ENCODE data around the gene HNRNPA0. TPM values are rescaled to one million over a fixed set of nuclear protein-coding genes. Genes with fewer than 3 reads are reported as not detected.

The HNRNPA0 gene
- total and polyA plus RNA-seq, 9 of the 15 experiments (the other 6 are each of a cell fraction or from before 2014, with no cell fraction given), result 5.0 to 33.3 (median 10.7) TPM

DNA sequence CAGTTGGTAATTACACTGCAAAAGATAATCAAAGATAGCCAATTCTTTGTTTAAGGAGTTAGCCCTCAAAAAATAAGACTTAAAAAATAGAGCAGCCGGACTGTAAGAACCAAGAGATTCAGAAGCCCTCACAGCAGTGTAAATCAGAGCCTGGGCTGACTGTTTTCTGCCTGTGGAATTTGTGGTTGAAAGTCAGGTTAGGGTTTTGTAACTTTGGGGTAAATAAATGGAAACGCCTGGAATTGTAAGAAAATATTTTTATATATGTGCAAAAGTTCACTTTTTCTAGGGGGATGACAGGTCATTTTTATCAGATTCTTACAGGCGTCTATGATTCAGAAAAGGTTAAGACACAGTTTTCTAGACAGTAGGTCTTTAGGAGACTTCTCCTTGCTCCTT, 53.9 kb downstream of the HNRNPA0 start (continued):
- no peak for TF ChIP-seq GABPB1 (CRISPR knock-in tag; IDR thresholded peaks at IDR 0.05)
- TF ChIP-seq, protein P1, sequence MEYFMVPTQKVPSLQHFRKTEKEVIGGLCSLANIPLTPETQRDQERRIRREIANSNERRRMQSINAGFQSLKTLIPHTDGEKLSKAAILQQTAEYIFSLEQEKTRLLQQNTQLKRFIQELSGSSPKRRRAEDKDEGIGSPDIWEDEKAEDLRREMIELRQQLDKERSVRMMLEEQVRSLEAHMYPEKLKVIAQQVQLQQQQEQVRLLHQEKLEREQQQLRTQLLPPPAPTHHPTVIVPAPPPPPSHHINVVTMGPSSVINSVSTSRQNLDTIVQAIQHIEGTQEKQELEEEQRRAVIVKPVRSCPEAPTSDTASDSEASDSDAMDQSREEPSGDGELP (CRISPR knock-in tag; IDR thresholded peaks at IDR 0.05; ENCODE audit: borderline replicate concordance), result no peak
- TF ChIP-seq, protein P2, sequence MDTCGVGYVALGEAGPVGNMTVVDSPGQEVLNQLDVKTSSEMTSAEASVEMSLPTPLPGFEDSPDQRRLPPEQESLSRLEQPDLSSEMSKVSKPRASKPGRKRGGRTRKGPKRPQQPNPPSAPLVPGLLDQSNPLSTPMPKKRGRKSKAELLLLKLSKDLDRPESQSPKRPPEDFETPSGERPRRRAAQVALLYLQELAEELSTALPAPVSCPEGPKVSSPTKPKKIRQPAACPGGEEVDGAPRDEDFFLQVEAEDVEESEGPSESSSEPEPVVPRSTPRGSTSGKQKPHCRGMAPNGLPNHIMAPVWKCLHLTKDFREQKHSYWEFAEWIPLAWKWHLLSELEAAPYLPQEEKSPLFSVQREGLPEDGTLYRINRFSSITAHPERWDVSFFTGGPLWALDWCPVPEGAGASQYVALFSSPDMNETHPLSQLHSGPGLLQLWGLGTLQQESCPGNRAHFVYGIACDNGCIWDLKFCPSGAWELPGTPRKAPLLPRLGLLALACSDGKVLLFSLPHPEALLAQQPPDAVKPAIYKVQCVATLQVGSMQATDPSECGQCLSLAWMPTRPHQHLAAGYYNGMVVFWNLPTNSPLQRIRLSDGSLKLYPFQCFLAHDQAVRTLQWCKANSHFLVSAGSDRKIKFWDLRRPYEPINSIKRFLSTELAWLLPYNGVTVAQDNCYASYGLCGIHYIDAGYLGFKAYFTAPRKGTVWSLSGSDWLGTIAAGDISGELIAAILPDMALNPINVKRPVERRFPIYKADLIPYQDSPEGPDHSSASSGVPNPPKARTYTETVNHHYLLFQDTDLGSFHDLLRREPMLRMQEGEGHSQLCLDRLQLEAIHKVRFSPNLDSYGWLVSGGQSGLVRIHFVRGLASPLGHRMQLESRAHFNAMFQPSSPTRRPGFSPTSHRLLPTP (IDR thresholded peaks at IDR 0.05; ENCODE audit: borderline replicate concordance, extremely low read depth, insufficient read length), result no peak

DNA sequence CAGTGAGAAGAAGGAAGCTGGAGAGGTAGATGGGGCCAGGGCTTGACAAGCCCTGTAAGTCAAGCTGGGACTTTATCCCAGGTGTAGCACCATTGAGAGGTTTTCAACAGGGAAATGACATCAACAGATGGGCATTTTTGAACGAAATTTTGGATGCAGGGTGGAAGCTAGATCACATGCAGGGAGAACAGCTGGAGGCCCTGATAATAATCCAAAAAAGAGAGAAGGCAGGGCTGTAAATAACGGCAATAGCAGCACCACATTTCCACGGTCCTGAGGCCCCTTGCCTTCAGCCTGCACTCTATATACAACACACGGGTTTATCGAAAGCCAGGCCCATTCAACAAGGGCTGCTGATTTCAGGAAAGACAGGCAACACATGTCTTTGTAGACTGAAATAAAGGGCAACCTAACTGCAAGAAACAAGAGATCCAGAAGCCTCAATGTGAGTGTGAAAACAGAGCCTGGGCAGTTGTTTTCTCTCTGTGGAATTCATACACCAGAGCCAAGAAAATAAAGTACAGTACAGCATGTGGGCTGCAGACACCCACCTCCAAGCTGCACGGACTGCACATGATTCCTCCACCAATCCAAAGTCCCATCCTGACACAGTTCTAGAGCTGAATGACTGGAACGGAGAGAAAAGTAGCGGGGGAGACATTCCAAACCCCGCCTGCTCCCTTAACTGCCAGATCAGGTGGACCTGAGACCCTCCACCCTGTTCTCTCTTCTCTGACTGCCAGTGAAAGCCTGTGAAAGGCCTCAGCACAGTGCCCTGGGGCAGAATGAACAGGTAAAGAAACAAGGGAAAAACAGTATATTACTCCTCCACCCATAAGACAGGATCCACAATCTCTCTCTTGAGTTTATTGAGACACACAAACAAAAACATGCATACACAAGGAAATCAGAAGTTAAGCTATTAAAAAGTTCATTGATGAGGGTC, 54.6 kb downstream of the HNRNPA0 start:
- Histone ChIP-seq H3K27ac (ENCODE audit: extremely low read depth, low read depth, low read length) (no peak overlapping the region), H2AFZ (ENCODE audit: low read depth, low read length) (no peak overlapping the region), H3K27me3 (ENCODE audit: control insufficient read depth in 2 of 2, insufficient read depth in 2 of 2, low read length in 2 of 2) (peaks cover 0 to 19% of the 10 kb centered on the region in 2 experiments; a peak in 4 of 5 replicates), H3K79me2 (ENCODE audit: control insufficient read depth, insufficient read depth, low read length) (no peaks in the 10 kb centered on the region), H3K36me3 (ENCODE audit: control insufficient read depth, insufficient read depth, low read length) (no peaks in the 10 kb centered on the region), H4K20me1 (replicated peaks; ENCODE audit: control insufficient read depth, insufficient read depth, low read length) (no peaks in the 10 kb centered on the region), H3K9ac (ENCODE audit: insufficient read depth in 1 of 2, low read depth in 2 of 2, low read length in 2 of 2) (no peak overlapping the region), H3K9me1 (ENCODE audit: control insufficient read depth, insufficient read depth, low read length) (no peaks in the 10 kb centered on the region), H3K9me3 (replicated peaks; ENCODE audit: control insufficient read depth, insufficient read depth, low read depth, low read length) (no peaks in the 10 kb centered on the region), H3K4me1 (replicated peaks in 1 of 2; ENCODE audit: control insufficient read depth in 2 of 2, insufficient read depth in 2 of 2, low read length in 2 of 2) (no peaks in the 10 kb centered on the region), H3K4me2 (ENCODE audit: insufficient read depth, low read length) (no peak overlapping the region), H3K4me3 (no peak overlapping the region)
- intact Hi-C loops (cut with micrococcal nuclease), result no loop called here
- DNase-seq (ENCODE audit: extremely low read depth in 1 of 4, low spot score in 3 of 4) (no peak), ATAC-seq (no peak; the same call in 2 of the 3 replicates), FAIRE-seq (no peak)
- WGBS (ENCODE audit: insufficient coverage, low coverage, missing lambda C conversion rate), result 1% methylated on average over 9 of the region's 9 CpGs
- CTCF ChIA-PET (ENCODE audit: low intra/inter-chr PET ratio), result no interaction called here
- POLR2A ChIA-PET, result interaction anchor here (0.5 to 1.1 kb wide), 3 partner anchors 14 to 1757 kb away, joined by 3 read pairs; no protein-coding TSS in a partner anchor
- in situ Hi-C loops (cut with MboI), result no loop called here
- BruUV-seq (replicated peaks), result no TSS peak
- TF ChIP-seq CCNT2 (IDR thresholded peaks at IDR 0.05; ENCODE audit: borderline replicate concordance, extremely low read depth, insufficient read length, low read depth, low read length), result no peak
- TF ChIP-seq NR2F6 (CRISPR knock-in tag; IDR thresholded peaks at IDR 0.05), result no peak
- no peak for TF ChIP-seq ZC3H4 (CRISPR knock-in tag; IDR thresholded peaks at IDR 0.05; ENCODE audit: borderline replicate concordance)
- TF ChIP-seq, protein P3, sequence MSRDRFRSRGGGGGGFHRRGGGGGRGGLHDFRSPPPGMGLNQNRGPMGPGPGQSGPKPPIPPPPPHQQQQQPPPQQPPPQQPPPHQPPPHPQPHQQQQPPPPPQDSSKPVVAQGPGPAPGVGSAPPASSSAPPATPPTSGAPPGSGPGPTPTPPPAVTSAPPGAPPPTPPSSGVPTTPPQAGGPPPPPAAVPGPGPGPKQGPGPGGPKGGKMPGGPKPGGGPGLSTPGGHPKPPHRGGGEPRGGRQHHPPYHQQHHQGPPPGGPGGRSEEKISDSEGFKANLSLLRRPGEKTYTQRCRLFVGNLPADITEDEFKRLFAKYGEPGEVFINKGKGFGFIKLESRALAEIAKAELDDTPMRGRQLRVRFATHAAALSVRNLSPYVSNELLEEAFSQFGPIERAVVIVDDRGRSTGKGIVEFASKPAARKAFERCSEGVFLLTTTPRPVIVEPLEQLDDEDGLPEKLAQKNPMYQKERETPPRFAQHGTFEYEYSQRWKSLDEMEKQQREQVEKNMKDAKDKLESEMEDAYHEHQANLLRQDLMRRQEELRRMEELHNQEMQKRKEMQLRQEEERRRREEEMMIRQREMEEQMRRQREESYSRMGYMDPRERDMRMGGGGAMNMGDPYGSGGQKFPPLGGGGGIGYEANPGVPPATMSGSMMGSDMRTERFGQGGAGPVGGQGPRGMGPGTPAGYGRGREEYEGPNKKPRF (IDR thresholded peaks at IDR 0.05; ENCODE audit: low read depth, low read length), result no peak
- TF ChIP-seq, protein P4, sequence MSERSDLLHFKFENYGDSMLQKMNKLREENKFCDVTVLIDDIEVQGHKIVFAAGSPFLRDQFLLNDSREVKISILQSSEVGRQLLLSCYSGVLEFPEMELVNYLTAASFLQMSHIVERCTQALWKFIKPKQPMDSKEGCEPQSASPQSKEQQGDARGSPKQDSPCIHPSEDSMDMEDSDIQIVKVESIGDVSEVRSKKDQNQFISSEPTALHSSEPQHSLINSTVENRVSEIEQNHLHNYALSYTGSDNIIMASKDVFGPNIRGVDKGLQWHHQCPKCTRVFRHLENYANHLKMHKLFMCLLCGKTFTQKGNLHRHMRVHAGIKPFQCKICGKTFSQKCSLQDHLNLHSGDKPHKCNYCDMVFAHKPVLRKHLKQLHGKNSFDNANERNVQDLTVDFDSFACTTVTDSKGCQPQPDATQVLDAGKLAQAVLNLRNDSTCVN (CRISPR knock-in tag; IDR thresholded peaks at IDR 0.05), result no peak
- no peak for TF ChIP-seq TRIM28 (IDR thresholded peaks at IDR 0.05)

All from K562 (cell line).